RPMI8226 (cell line): ENCODE data around the gene STARD3NL.
"Not testable (repeated sequence)": the region's sequence is repeated elsewhere in the genome, so short reads cannot be mapped to it uniquely, and the experiment has no call there.

ENCODE experiments used
- DNase-seq: peaks from one replicate; pipeline ENCODE4 v3.0.0-alpha.2; 2015

STARD3NL gene

GRCh38 chr7:38224392-38224791 lies 46.3 kb downstream of the STARD3NL start:
- DNase-seq, result no peak

GRCh38 chr7:38229386-38229785 lies 51.3 kb downstream of the STARD3NL start:
- no peak for DNase-seq

DNA sequence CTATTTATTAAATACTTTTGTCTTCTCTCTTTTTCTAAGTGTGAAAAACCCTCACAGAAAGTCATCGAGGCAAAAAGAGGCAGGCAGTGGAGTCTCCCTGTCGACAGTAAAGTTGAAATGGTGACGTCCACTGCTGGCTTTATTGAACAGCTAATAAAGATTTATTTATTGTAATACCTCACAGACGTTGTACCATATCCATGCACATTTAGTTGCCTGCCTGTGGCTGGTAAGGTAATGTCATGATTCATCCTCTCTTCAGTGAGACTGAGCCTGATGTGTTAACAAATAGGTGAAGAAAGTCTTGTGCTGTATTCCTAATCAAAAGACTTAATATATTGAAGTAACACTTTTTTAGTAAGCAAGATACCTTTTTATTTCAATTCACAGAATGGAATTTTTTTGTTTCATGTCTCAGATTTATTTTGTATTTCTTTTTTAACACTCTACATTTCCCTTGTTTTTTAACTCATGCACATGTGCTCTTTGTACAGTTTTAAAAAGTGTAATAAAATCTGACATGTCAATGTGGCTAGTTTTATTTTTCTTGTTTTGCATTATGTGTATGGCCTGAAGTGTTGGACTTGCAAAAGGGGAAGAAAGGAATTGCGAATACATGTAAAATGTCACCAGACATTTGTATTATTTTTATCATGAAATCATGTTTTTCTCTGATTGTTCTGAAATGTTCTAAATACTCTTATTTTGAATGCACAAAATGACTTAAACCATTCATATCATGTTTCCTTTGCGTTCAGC lies 52.0 kb downstream of the STARD3NL start:
- no peak for DNase-seq

- DNase-seq, result no peak
These were observed 54.7 kb downstream of the STARD3NL start for GRCh38 chr7:38232502-38233366.

DNA sequence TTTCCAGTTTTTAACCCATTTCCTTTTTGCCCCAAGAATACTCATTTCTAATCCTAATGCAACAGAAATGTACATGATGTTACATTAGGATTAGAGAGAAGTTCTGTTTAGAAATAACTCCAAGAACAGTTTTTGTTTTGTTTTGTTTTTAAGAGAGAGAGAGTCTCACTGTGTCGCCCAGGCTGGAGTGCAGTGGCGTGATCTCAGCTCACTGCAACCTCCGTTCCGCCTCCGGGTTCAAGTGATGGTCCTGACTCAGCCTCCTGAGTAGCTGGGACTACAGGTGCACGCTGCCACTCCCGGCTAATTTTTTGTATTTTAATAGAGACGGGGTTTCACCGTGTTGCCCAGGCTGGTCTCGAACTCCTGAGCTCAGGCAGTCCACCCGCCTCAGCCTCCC lies 56.7 kb downstream of the STARD3NL start:
- DNase-seq, result not testable (repeated sequence)

- DNase-seq, result no peak
These were observed 57.6 kb downstream of the STARD3NL start for GRCh38 chr7:38235606-38236005.

GRCh38 chr7:38239129-38239528 lies 61.1 kb downstream of the STARD3NL start:
- DNase-seq, result not testable (repeated sequence)

- no peak for DNase-seq
These were observed 63.0 kb downstream of the STARD3NL start for GRCh38 chr7:38241071-38241470.

GRCh38 chr7:38242814-38243213 lies 64.8 kb downstream of the STARD3NL start:
- no peak for DNase-seq

DNA sequence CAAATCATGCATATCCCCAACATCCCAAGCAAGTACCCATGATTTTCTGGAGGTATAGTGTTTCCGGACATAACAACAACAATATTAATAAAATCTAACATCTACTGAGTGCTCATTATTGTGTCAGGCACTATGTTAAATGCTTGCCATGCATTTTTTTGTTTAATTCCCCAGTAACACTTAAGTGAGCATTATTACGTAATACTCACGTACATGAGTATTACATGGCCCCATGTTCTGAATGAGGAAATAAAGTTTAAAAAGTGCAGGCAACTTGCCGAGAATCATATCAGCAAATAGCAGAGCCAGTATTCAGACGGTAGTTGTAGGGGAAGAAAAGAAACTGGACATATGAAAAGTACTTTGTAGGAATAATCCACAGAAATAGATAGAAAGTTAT lies 65.3 kb downstream of the STARD3NL start:
- not testable (repeated sequence) for DNase-seq

DNA sequence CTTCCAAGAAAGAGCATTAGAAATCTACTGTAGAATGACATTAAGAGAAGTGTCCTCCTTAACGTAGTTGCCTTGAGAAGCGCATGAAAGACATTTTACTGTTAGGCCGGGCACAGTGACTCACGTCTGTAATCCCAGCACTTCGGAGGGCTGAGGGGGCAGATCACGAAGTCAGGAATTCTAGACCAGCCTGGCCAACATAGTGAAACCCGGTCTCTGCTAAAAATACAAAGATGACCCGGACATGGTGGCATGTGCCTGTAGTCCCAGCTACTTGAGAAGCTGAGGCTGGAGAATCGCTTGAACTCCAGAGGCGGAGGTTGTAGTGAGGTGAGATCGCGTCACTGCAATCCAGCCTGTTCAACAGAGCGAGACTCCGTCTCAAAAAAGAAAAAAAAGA lies 66.5 kb downstream of the STARD3NL start:
- DNase-seq, result no peak

DNA sequence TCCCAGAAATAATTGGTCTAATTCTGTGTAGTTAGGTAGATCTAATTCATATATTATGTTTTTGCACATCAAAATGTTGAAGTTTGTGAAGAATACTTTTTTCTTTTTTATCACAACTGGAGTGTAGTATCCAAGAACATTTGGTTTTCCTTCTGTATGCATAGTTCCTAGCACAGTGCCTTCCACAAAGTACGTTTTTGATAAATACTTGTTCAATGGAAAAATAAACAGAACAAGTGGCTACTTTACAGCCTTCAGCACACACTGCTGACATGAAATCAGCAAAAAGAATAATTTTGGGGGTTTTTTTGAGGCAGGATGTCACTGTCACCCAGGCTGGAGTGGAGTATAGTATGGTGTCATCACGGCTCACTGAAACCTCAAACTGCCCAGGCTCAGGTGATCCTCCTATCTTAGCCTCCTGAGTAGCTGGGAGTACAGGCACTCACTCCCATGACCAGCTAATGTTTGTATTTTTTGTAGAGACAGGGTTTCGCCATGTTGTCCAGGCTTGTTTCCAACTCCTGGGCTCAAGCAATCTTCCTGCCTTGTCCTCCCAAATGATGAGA lies 67.4 kb downstream of the STARD3NL start:
- no peak for DNase-seq

GRCh38 chr7:38248069-38248567 lies 70.1 kb downstream of the STARD3NL start:
- DNase-seq, result no peak

GRCh38 chr7:38249849-38250248 lies 71.8 kb downstream of the STARD3NL start:
- peak; percentile 18 for DNase-seq

DNA sequence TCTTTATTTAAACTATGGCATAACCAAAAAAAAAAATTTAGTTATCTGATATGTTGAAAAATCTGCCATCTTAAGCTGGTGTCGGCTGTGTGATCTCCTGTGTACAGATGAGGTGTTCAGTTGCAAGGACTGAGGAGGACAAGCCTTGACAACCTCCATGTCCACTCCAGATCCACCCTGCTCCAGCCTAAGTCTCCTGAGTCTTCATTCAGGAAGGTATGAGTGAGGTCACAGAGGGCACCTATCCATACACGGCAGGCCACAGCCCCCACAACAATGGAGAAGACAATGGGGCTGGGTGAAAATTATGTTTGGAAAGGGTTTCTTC lies 79.3 kb downstream of the STARD3NL start:
- no peak for DNase-seq

GRCh38 chr7:38259157-38259556 lies 81.1 kb downstream of the STARD3NL start:
- DNase-seq, result not testable (repeated sequence)

- DNase-seq, result not testable (repeated sequence)
These were observed 83.6 kb downstream of the STARD3NL start for GRCh38 chr7:38261601-38262000.

GRCh38 chr7:38262026-38262425 lies 84.0 kb downstream of the STARD3NL start:
- DNase-seq, result not testable (repeated sequence)

GRCh38 chr7:38262545-38262944 lies 84.5 kb downstream of the STARD3NL start:
- DNase-seq, result no peak

DNA sequence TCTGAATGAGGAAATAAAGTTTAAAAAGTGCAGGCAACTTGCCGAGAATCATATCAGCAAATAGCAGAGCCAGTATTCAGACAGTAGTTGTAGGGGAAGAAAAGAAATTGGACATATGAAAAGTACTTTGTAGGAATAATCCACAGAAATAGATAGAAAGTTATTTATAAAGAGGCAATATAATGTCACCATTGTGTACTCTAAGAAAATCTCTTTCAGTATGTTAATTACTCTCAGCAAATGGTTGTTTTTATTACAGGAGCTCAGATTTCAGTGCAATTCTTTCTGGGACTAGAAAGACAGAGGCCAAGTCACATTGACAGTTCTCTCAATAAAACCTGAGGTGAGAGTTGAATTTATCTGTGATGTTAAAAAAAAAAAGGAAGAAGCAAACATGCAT lies 85.2 kb downstream of the STARD3NL start:
- DNase-seq, result not testable (repeated sequence)

- DNase-seq, result not testable (repeated sequence)
These were observed 86.6 kb downstream of the STARD3NL start for GRCh38 chr7:38264602-38265001.

DNA sequence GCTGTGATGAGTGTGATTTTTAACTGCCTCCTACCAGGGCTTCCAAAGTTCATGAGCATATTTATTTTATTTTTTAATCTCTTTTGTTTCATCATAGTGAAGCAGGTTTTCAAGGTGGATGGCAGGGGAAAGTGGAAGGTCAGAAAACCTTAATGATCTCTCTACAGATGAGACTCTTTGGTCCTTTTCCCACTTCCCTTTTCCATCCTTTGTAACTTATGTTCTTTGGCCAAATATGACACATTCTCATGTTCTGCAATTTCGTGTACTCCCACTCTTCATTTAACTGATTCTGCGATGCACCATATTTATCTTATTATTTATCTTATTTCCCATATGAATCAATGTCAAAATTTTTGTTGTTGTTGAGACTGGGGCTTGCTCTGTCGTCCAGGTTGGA lies 87.9 kb downstream of the STARD3NL start:
- not testable (repeated sequence) for DNase-seq

DNA sequence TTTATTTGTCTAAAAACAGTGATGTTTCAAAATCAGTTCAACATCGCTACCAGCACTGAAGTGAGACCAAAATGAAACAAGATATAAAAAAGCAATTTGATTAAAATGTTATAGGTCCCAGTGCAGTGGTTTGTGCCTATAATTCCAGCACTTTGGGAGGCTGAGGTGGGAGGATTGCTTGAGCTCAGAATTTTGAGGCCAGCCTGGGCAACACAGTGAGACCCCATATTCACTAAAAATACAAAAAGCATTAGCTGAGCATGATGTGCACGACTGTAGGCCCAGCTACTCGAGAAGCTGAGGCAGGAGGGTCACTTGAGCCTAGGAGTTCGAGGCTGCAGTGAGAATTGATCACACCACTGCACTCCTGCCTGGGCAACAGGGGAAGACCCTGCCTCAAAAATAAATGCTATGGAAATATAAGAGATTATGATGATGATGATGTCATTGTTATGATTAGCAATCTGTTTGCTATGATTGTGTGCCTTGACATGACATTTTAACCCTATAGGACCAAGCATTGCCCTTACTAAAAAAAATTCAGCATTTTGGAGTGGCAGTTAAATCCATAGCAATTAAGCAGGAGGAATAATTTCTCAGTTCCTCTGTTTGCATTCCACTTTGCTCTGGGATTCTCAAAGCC lies 91.8 kb downstream of the STARD3NL start:
- not testable (repeated sequence) for DNase-seq
